GM20431 (cell line): ENCODE measurements around the gene IQGAP3.

Source experiments
- in situ Hi-C: fragments of 300-500 bp; cut with MseI, MboI; formaldehyde crosslinking; loops from one replicate; pipeline ENCODE4 v1.15.0; 2020; ENCODE audit warnings: low sequenced_read_pairs; ENCODE audit not compliant: unreplicated experiment

The IQGAP3 gene

GRCh38 chr1:156593661-156593989, 21.3 kb upstream of the IQGAP3 start:
- in situ Hi-C loops: no loop called here

- in situ Hi-C loops: no loop called here
Measured at GRCh38 chr1:156592910-156593660, 20.7 kb upstream of the IQGAP3 start.

DNA sequence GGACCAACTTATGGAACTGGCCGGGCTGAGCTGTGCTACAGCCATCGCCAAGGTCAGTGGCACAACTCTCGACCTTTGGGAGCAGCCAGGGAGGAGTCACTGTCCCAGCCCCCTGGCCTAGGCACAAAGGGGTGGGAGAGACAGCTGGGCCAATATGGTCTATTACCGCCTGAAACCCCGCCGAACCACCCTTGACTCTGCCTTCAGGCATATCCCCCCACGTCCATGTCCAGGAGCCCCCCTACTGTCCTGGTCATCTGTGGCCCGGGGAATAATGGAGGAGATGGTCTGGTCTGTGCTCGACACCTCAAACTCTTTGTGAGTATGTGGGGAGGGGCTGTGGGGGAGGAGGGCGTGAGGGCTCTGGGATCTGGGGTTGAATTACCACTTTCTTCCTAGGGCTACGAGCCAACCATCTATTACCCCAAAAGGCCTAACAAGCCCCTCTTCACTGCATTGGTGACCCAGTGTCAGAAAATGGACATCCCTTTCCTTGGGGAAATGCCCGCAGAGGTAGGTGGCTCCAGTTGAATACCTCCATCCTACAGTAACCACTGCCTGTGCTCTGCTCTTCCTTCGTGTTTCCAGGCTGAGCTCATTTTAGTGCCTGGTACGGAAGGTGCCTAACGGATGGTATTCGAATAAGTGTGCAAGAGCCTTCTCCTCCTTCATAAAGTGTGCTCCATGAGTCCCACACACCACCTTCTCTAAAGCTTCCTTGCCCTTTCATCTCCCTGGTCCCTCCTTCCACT, 20.0 kb upstream of the IQGAP3 start:
- in situ Hi-C loops: no loop called here

- in situ Hi-C loops: no loop called here
Measured at GRCh38 chr1:156591432-156592157, 19.2 kb upstream of the IQGAP3 start, which contains the start of gene NAXE. Gene NAXE (plus strand): TSS chr1:156591776. CDS start chr1:156591805, 29 bp downstream.

DNA sequence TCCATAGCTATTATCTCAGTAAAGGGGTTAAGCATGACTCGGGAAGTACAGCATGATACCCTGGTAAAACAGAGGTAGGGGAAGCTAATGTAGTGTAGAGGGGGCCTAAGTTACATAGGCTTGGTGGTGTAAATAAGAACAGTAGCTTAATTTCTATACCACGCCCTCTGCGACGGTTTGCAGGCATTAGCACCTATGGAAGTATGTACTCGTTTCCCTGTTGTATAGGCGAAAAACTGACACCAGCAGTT, 18.7 kb upstream of the IQGAP3 start:
- in situ Hi-C loops: no loop called here

DNA sequence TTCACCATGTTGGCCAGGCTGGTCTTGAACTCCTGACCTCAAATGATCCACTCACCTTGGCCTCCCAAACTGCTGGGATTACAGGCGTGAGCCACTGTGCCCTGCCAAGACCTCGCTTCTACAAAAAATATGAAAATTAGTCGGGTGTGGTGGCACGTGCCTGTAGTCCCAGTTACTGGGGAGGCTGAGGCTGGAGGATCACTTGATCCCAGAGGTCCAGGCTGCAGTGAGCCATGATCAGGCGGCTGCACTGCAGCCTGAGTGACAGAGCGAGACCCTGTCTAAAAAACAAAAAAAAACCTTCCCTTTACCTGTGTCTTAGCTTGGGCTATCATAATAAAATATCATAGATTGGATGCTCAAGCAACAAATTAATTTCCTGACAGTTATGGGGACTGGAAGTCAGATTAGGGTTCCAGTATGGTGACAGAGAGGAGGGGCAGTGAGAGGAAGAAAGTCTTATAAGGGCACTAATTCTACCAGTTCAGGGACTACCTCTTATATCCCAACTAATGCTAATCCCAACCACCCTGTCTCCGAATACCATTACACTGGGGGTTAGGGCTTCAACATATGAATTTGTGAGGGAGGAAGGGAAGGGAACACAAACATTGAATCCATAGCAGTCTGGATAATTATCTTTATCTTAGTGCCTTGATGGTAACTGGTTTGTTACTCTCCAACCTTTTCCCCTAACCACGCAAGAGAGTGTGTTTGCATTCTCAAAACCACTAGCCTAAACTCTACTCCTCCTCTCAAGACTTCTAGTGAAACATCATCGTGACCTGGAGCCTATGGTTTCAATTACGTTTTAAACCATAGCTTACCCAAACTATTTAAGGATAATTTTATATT, 18.2 kb upstream of the IQGAP3 start:
- in situ Hi-C loops: no loop called here

DNA sequence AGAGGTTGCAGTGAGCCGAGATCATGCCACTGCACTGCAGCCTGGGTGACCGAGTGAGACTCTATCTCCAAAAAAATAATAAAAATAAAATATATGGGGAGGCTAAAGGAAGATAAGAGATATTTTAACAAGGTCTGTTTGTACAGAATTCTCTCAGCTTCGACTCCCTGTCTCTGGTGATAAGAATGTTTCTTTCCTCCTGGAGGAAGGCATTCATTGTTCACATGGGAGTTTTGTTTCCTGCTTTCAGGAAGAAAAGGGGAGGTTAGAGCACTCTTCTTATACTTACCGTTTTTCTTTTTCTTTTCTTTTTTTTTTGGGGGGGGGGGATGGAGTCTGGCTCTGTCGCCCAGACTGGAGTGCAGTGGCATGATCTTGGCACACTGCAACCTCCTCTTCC, 17.2 kb upstream of the IQGAP3 start:
- in situ Hi-C loops: loop anchor here (10.0 kb wide), 1 partner anchor 135 kb away; no protein-coding TSS in a partner anchor

- in situ Hi-C loops: loop anchor here (10.0 kb wide), 1 partner anchor 133 kb away; no protein-coding TSS in a partner anchor
Measured at GRCh38 chr1:156587927-156588326, 15.6 kb upstream of the IQGAP3 start.

DNA sequence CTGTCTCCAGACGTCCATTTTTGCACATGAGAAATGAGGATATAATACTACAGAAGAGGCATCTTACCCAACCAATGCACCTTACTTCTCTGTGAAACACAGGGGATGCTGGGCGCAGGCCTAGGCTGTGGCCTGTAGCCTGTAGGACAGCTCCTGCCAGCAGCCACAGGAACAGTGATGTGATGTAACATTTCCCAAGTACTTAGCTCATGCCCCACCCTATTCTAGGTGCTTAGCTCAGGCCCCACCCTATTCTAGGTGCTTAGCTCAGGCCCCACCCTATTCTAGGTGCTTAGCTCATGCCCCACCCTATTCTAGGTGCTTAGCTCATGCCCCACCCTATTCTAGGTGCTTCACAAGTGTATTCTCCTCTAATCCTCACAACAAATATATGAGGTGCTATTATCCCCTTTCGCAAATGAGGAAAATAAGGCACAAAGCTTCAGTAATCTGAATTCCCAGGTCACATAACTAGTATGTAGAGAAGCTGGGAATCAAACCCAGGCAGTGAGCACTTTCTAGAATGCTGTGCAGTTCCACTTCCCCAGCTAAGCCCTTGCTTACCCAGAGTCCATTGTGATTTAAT, 14.6 kb upstream of the IQGAP3 start:
- in situ Hi-C loops: loop anchor here (10.0 kb wide), 1 partner anchor 132 kb away; no protein-coding TSS in a partner anchor

GRCh38 chr1:156586323-156586722, 14.0 kb upstream of the IQGAP3 start:
- in situ Hi-C loops: loop anchor here (10.0 kb wide), 1 partner anchor 132 kb away; no protein-coding TSS in a partner anchor

DNA sequence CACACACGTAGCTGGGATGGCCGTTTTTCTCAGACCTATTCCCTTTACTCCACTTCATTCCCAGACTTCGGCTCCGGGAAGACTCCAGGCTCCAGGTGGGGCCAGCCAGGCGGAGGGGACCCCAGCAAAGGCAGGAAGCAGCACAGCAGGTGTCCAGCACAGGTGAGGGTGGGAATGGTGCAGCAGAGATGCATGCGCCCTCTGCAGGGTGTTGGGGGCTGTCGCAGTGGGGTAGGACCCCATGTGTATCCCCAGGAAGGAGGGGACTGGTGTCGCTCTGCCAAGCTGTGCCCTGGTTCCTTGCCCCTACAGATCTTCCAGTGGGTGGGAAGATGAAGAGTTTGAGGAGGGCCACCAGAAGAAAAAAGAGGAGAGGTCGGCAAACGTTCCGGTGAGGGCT, 12.4 kb upstream of the IQGAP3 start:
- in situ Hi-C loops: loop anchor here (10.0 kb wide), 1 partner anchor 130 kb away; no protein-coding TSS in a partner anchor

- in situ Hi-C loops: loop anchor here (10.0 kb wide), 1 partner anchor 129 kb away; no protein-coding TSS in a partner anchor
Measured at GRCh38 chr1:156583821-156584622, 11.7 kb upstream of the IQGAP3 start.

GRCh38 chr1:156582388-156583017, 10.1 kb upstream of the IQGAP3 start:
- in situ Hi-C loops: loop anchor here (10.0 kb wide), 1 partner anchor 128 kb away; no protein-coding TSS in a partner anchor

- in situ Hi-C loops: loop anchor here (10.0 kb wide), 1 partner anchor 127 kb away; no protein-coding TSS in a partner anchor
Measured at GRCh38 chr1:156581661-156582387, 9.5 kb upstream of the IQGAP3 start.

GRCh38 chr1:156579472-156579871, 7.1 kb upstream of the IQGAP3 start, which contains the start of gene TTC24:
Gene TTC24 (plus strand): TSS chr1:156579723. CDS start chr1:156581365, 1,642 bp downstream.
- in situ Hi-C loops: no loop called here

DNA sequence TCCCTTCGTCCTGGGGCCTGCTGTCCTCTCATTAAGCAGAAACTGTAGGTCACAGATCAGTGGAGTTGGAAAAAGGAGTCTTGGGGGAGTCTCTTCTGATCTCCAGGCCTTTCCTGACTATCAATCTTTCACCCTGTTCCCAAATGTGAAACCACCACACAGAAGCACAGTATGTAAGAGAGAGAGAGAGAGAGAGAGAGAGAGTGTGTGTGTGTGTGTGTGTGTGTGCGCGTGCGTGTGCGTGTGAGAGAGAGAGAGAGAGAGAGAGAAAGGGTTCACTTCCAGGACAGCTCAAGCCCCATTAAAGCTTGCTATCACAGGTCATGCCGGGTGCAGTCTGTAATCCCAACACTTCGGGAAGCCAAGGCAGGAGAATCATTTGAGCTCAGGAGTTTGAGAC, 5.7 kb upstream of the IQGAP3 start:
- in situ Hi-C loops: no loop called here

DNA sequence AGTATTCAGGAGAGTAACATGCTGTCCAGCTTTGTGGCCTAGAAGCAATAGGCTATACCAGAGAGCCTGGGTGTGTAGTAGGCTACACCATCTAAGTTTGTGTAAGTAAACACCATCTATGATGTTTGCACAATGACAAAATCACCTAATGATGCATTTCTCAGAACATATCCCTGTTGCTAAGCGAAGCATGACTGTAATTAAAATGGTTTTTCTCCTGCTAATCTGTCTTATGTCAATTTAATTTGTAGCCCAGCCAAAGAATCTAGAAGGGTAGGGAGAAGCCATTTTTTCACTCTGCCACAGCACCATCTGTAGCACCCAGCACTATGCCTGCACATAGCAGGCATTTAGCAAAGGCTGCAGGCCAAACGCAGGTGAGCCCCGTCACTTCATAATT, 5.2 kb upstream of the IQGAP3 start:
- in situ Hi-C loops: no loop called here
